Measurements from ENCODE around the gene FNIP2.
"Not testable (repeated sequence)": the region's sequence is repeated elsewhere in the genome, so short reads cannot be mapped to it uniquely, and the experiment has no call there.

The FNIP2 gene

GRCh38 chr4:158768555-158769174 lies at the start of gene FNIP2:
FNIP2 (plus strand) TSS chr4:158769026; CDS start chr4:158769213, 187 bp downstream.
- DNase-seq = peak; percentile 56 to 65

GRCh38 chr4:158721680-158722079 lies 47.1 kb upstream of the FNIP2 start:
- no peak for DNase-seq

DNA sequence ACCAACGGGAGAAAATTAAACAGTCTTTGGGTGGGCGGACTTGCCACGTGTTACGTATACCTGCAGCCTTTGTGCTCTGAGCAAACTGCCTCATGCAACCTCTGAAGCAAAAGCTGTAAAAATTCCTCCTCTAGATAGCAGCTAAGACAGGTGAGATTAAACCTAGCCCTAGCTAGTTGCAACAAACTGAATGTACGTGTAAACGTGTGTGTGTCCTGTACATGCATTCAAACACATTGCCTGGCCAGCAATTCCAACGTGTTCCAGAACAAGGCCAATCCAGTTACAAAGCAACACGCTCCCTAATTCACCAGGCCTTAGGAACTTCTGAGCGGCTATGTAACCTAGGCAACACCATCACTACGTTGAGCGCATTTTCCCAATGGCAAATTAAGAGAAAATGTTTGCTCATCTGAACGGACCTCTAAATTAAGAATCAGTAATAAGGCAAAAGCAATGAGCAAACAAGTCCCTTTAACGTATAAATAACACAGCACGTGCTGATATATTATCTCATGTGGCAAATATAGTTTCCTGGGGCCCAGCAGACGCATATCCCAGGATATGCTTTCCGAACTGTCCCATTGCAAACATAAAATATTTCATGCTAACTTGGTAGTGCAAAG lies 46.4 kb upstream of the FNIP2 start:
- peak; percentile 9 to 19 for DNase-seq

GRCh38 chr4:158722917-158723793 lies 45.7 kb upstream of the FNIP2 start, which contains the start of gene PPID:
PPID (minus strand) TSS chr4:158723396; CDS start chr4:158723288, 108 bp downstream.
- DNase-seq = peak; percentile 85 to 89

DNA sequence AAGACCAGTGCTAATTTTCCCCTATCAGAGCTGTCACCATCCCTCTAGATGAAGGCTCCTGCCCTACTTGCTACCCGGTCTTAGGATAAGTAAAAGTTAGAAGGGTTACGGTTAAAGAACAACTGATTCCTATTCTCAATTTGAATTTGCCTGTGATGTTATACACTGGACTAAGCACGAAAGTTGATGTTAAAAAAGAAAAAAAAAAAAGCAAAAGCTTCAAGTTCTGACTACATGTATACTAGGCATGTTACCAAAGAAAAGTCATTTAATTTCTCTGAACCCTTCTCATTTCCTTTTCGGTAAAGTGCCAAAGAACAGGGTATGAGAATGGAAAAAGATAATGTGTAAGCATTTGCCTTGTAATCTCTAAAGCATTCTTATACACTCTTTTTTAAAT lies 44.2 kb upstream of the FNIP2 start:
- DNase-seq = peak in 1 of 2 experiments; percentile 17

- DNase-seq = peak in 1 of 2 experiments; percentile 14
Measured at GRCh38 chr4:158726633-158727032, 42.2 kb upstream of the FNIP2 start.

- no peak for DNase-seq
Measured at GRCh38 chr4:158728236-158728635, 40.6 kb upstream of the FNIP2 start.

- DNase-seq = peak; percentile 37 to 66
Measured at GRCh38 chr4:158729716-158730559, 38.9 kb upstream of the FNIP2 start.

- no peak for DNase-seq
Measured at GRCh38 chr4:158738866-158739265, 30.0 kb upstream of the FNIP2 start.

DNA sequence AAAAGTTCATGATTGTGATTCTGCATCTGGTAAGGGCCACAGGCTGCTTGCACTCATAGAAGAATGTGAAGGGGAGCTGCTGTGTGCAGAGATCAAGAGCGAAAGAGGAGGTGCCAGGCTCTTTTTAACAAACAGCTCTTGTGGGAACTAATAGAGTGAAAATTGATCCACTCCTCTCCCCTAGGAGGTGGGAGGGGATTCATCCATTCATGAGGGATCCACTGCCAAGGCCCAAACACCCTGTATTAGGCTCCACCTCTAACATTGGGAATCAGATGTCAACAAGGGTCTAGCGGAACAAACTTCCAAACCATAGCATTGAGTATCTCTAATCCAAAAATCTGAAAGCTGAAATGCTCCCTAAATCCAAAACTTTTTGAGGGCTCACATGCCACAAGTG lies 29.2 kb upstream of the FNIP2 start:
- DNase-seq = no peak

GRCh38 chr4:158741326-158742021 lies 27.4 kb upstream of the FNIP2 start:
- DNase-seq = no peak

DNA sequence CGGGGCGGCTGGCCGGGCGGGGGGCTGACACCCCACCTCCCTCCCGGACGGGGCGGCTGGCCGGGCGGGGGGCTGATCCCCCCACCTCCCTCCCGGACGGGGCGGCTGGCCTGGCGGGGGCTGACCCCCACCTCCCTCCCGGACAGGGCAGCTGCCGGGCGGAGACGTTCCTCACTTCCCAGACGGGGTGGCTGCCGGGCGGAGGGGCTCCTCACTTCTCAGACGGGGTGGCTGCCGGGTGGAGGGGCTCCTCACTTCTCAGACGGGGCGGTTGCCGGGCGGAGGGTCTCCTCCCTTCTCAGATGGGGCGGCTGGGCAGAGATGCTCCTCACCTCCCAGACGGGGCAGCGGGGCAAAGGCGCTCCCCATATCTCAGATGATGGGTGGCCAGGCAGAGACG lies 22.3 kb upstream of the FNIP2 start:
- not testable (repeated sequence) for DNase-seq

- no peak for DNase-seq
Measured at GRCh38 chr4:158750379-158750778, 18.4 kb upstream of the FNIP2 start.

GRCh38 chr4:158754385-158755180 lies 14.2 kb upstream of the FNIP2 start:
- no peak for DNase-seq

GRCh38 chr4:158755819-158756218 lies 13.0 kb upstream of the FNIP2 start:
- DNase-seq = not testable (repeated sequence)

GRCh38 chr4:158756588-158756987 lies 12.2 kb upstream of the FNIP2 start:
- DNase-seq = no peak

DNA sequence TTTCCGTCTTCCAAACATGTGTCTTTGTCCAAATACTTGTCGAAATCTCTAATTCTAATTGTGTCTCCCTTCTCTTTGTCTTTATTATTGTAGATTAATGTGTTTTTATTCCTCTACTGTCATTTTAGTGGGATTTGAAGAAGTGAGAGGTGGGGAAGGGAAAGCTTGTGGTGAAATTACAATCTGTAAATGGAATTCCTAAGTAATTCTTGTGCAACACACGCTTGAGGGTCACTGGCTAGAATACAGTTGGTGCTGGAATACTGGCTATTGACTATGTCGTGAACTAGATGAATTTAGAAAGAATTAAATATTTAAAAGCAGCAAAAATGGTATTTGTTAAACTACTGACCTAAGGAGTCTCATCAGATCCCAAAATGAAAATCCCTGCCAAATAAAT lies 10.7 kb upstream of the FNIP2 start:
- no peak for DNase-seq

DNA sequence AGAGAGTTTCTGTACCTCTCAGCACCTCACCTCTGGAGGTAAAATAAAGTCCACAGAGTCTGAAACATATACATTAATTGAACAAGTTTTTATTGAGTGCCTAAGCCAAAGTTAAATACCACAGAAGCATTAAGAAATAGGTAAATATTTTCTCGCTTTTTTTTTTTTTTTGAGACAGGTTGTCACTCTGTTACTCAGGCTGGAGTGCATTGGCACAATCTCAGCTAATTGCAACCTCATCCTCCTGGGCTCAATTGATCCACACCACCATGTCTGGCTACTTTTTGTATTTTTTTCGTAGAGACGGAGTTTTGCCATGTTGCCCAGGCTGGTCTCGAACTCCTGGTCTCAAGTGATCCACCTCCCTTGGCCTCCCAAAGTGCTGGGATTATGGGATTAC lies 10.1 kb upstream of the FNIP2 start:
- no peak for DNase-seq

- not testable (repeated sequence) for DNase-seq
Measured at GRCh38 chr4:158759539-158759938, 9.3 kb upstream of the FNIP2 start.

- no peak for DNase-seq
Measured at GRCh38 chr4:158760866-158761265, 8.0 kb upstream of the FNIP2 start.

DNA sequence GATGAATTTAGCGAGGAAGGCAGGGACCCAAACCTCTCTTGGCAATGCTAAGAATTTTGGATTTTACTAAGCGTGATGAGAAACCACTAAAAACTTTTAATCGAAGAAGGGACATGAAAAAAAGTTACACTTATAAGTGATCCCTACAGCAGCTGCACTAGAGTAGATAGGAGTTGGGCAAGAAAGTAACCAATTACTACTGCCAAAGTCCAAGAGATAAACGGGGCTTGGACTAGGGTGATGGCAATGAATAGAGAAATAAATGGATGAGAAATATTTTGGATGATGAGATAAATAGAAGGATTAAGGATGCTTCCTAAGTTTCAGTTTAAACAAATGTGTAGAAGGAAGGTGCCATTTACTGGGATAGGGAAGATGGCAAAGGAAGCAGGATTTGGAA lies 6.3 kb upstream of the FNIP2 start:
- no peak for DNase-seq

Data from activated CD4-positive, alpha-beta T cell treated with anti-CD3 and anti-CD28 coated beads, Interleukin-2, amount 50 U/mL, for 48 hours (primary cell).